NCI-H1048 (cell line): ENCODE results near the gene PPM1M.

ENCODE experiments used
- DNase-seq: peaks from one replicate; lab custom pipeline; 2025; lab: John Stamatoyannopoulos, UW

The PPM1M gene

GRCh38 chr3:52230889-52231499 lies 14.6 kb upstream of the PPM1M start:
- no peak for DNase-seq

- DNase-seq: peak; percentile 19
Measured at GRCh38 chr3:52231502-52232278, 13.9 kb upstream of the PPM1M start.

- DNase-seq: no peak
Measured at GRCh38 chr3:52232279-52233107, 13.1 kb upstream of the PPM1M start.

GRCh38 chr3:52233108-52233591 lies 12.4 kb upstream of the PPM1M start:
- DNase-seq: no peak

- DNase-seq: no peak
Measured at GRCh38 chr3:52233968-52234367, 11.6 kb upstream of the PPM1M start.

- DNase-seq: no peak
Measured at GRCh38 chr3:52234516-52235447, 10.8 kb upstream of the PPM1M start.

- no peak for DNase-seq
Measured at GRCh38 chr3:52236424-52236886, 9.1 kb upstream of the PPM1M start.

- DNase-seq: no peak
Measured at GRCh38 chr3:52237006-52237656, 8.4 kb upstream of the PPM1M start.

GRCh38 chr3:52237657-52238172 lies 7.8 kb upstream of the PPM1M start:
- no peak for DNase-seq

- no peak for DNase-seq
Measured at GRCh38 chr3:52238193-52238760, 7.3 kb upstream of the PPM1M start.

GRCh38 chr3:52238761-52239701 lies 6.5 kb upstream of the PPM1M start, which contains the start of gene TWF2:
TWF2 (minus strand) TSS chr3:52239158; CDS start chr3:52239016, 142 bp downstream.
- peak; percentile 48 for DNase-seq

GRCh38 chr3:52240059-52240885 lies 5.3 kb upstream of the PPM1M start:
- no peak for DNase-seq

- no peak for DNase-seq
Measured at GRCh38 chr3:52240886-52241370, 4.6 kb upstream of the PPM1M start.

- no peak for DNase-seq
Measured at GRCh38 chr3:52242039-52242438, 3.5 kb upstream of the PPM1M start.

- DNase-seq: no peak
Measured at GRCh38 chr3:52243791-52244628, 1.5 kb upstream of the PPM1M start.

GRCh38 chr3:52246264-52246620 lies 683 bp downstream of the PPM1M start:
- no peak for DNase-seq
